Measurements from ENCODE around the gene PEPD.

PEPD gene

DNA sequence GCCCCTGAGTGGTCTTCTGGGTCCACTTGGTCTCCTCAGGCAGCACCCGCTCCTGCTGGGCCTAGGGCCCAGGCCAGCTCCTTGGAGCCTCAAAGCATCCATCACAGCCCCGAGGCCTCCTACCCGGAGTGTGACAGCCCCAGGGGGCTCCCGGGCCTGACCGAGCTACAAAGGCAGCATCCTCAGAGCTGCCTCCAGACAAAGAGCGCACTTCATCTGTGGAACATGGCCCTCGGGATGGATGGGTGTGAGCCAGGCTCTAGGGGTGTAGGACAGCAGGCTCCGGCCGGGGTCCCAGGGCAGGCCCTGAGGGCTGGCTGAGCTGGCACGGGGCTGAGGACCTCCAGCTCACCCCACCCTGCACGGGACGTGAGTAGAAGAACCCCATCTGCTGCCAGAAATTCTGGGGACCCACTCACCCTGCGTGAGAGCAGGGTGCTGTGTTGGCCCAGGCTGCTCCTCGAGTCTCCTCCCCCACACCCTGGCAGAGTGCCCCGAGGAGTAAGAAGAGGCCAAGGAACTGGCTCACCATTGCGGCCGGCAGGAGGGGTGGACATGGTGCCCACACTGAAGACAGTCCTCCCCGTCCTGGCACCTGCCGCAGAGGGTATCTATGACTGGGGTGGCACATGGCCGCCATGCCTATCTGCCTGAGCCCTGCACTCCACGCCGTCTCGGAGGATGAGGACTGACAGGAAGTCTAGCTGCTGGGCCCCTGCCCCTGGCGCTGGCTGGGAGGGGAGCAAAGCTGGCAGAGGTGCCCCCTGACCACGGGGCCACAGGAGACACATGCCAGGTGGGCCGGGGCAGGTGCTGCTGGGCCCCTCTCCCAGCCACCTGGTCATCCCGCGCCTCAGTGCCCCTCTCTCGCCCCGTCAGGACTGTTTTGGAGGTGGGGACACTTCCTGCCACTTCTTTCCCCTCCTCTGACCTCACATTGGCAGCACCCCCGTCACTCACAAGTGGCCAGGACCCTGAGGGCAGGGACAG, 125.7 kb downstream of the PEPD start:
- DNase-seq (ENCODE audit: low read depth): peak; percentile 66

- DNase-seq (ENCODE audit: low read depth): peak; percentile 54
These were observed 126.6 kb downstream of the PEPD start for GRCh38 chr19:33394723-33395560.

DNA sequence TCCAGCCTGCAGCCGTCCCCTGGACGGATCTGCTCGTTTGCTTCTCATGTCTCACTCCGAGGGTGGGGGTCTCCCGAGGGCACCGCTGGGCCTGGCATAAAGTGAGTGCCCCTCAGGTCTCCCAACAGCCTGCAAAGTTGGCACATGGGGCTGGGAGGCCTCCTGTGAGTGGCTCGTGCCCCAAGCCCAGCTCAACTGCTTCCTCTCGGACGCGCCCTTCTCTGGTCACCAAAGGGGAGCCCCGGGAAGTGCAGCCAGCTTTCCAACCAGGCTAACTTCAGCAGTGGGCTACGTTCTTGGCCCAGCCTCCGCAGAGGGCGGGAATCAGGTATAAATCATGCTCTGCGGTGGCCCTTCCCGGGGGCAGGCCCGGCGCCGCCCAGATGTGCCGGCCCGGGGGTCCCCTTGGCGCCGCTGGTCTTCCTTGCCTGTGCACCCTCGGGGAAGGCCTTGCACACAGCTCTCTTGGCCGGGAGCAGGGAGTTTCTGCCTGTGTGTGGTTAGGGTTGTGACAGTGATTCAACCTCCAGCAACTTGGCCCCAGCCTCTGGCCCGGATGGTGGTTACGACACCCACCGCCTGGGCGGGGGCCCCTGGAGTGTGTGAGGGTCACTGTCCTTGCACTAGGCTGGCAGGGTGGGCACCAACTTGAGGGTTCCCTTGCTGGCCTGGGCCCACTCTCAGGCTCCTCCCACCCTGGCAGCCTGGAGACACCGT, 127.4 kb downstream of the PEPD start:
- peak; percentile 86 for DNase-seq (ENCODE audit: low read depth)

DNA sequence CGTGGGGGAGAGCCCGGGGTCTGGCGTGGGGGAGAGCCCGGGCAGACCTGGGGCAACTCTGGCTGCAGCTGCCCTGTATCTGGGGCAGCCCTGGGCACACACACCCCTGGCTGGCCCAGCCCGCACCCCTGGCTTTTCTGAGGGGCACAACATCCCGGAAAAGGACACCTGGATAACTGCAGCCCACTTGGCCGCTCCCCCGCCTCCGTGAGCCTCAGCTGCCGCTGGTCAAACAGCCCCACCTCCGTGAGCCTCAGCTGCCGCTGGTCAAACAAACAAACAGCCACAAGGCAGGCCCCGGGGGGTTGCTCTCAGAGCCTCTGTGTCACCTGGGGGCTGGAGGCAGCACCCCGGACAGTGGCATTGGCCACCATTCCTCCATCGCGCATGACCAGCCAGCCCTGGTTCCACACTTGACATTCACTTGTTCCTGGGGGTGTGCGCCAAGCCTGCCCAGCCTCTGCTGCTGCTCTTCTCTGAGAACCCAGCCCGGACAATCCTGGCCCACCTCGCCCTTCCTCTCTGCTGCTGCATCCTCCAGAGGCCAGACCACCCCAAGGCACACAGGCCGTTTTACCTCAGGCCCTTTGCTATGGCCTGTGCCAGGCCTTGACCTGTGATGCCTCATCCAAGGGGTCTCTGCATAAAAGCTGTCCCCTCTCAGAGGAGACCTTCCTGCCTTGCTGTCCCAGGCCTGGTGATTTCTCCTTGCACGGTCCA, 128.1 kb downstream of the PEPD start:
- DNase-seq (ENCODE audit: low read depth): no peak

DNA sequence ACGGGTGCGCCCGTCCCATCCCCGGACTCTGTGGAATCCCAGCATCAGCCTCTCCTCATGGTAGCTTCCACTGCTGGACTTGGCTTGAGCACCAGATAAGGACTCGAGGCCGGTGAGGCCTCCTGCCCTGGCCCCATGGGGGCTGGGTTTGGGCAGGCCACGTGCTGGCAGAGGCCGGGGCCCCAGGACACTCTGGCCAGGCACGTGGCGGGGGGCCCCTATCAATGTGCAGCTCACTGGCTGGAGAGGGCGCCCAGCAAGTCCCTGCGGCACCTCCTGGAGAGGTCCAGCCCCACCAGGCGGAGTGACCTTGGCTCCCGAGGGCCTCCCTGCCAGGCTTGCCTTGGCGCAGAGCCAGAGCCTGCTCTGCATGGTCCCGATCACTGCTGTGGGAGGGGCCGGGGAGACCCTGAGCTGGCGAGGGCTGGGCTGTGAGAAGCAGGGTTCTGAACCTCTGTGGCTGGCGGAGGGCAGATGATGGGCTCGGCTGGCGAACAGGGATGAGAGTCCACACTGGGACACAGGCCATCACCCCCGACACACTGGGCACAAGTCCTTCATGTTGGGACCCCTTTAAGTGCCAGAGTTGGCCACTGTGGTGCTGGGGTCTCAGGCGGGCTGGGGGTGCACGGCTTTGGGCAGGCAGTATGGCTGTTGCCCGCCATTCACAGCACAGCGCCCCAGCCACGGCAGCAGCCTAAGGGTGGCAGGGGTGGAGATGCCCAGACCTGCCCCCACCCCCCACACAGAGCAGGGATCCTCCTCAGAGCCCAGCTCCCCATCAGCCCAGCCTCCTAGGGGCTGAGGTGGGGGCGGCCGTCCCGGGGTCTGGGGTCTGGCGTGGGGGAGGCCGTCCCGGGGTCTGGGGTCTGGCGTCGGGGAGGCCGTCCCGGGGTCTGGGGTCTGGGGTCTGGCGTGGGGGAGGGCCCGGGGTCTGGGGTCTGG, 129.0 kb downstream of the PEPD start:
- DNase-seq (ENCODE audit: low read depth): no peak

DNA sequence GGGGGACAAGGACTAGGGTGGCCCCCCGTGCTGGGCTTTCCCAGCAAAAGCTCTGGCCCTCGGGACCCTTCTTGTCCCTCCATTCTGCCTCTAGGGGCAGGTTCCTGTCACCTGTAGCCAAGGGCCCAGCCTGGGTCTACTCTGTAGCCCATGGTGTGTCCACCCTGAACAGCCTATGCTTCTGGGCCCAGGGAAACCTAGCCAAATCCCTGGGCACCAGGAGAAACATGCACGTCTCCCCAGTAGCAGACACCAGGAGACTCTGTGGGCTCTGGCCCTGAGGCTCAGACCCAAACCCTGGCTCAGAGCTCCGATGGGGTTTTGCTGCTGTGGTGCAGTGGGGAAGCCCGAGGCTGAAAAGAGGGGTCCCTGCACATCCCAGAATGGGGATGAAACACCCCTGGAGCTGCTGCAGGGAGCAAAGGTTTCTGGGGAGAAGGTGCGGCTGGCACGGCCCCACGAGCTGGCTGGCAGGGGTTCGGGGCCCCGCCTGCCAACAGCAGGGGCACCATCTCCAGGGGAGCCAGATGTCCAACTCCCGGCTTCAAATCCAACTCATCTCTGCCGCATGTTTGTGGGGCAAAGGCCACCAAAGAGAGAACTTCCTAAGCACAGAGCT, 129.9 kb downstream of the PEPD start:
- DNase-seq (ENCODE audit: low read depth): no peak

- DNase-seq (ENCODE audit: low read depth): no peak
These were observed 130.5 kb downstream of the PEPD start for GRCh38 chr19:33390908-33391630.

GRCh38 chr19:33390101-33390907, 131.3 kb downstream of the PEPD start:
- peak; percentile 75 for DNase-seq (ENCODE audit: low read depth)

DNA sequence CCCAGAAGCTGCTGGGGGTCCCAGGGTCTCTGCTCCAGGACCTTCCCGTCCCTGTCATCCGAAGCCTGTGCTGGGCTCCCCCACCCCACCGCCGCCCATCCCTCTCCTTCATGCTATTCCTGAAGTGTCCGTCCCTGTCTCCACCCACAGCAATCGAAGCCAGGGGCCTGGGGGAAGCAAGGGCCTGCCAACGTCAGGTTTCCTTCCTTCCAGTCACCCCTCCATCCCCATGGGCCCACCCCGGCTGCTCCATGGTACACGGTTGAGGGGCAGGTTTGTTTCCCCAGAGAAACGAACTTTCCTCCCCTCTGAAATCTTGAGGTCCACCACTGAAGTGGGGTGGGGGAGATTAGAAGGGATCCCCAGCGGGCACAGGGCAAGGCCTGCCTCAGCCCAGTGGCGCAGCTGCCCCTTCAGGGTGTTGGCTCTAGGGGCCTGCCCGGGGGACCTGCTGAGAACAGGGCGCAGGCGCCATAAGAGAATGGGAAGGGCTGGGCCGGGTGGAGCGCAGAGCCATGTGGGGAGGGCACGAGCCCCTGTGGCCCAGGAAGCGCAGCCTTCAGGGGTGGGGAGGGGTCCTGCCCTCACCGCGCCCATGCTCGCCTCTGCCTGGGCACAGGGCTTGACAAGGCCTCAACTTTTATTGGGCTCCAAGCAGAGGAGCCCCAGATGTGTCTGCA, 132.0 kb downstream of the PEPD start:
- no peak for DNase-seq (ENCODE audit: low read depth)

DNA sequence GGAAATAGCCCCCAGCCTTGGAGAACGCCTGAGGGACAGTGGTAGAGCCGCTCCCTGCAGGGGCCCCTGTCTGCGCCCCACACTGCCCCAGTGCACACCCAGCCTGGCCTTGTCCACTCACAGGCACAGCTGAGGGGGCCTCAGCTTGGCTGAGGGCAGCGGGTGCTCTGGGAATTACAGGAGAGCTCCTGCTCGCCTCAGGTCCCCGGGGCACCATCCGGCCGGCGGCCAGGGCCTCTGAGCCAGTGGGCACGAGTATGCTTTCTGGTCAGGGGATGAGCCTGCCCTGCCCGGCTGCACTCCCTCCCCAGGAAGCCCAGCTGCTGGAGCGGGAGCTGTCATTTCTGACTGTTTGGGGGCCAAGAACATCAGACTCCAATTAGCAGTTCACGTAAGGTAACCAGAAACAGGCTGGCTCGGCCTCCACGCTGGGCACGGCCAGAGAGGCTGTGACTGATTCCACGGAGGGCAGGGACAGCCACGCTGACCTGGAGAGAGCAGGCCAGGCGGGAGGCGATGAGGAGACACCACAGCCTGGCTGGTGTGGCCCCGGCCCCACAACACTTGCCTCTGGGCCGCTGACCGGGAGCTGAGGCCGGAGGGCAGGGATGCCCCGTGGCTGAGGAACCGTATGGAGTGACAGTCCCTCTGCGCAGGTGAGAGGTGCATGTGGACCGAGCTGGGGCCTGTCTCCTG, 132.7 kb downstream of the PEPD start:
- DNase-seq (ENCODE audit: low read depth): peak; percentile 33

DNA sequence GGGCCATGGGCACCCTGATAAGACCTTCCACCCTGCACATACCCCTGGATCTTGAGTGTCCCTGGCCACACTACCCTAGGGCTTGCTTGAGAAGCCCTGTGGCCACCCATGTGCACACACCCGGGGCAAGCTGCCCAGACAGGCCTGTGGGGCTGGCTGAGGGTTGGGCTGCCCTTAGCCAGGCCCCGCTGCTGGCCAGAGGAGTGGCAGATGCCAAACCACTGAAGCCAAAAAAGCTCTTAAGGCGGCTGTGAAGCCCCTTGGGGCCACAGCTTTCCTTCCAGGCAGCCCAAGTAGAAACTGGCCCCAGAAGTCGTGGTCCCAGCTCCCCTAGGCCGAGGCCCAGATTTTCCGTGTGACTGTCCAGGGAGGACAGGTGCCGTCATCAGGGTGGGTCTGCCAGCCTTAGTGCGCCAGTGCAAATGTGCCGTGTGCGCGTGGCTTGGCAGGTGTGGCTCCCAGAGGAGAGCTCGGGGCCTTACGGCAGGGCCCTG, 133.3 kb downstream of the PEPD start:
- DNase-seq (ENCODE audit: low read depth): peak; percentile 66

DNA sequence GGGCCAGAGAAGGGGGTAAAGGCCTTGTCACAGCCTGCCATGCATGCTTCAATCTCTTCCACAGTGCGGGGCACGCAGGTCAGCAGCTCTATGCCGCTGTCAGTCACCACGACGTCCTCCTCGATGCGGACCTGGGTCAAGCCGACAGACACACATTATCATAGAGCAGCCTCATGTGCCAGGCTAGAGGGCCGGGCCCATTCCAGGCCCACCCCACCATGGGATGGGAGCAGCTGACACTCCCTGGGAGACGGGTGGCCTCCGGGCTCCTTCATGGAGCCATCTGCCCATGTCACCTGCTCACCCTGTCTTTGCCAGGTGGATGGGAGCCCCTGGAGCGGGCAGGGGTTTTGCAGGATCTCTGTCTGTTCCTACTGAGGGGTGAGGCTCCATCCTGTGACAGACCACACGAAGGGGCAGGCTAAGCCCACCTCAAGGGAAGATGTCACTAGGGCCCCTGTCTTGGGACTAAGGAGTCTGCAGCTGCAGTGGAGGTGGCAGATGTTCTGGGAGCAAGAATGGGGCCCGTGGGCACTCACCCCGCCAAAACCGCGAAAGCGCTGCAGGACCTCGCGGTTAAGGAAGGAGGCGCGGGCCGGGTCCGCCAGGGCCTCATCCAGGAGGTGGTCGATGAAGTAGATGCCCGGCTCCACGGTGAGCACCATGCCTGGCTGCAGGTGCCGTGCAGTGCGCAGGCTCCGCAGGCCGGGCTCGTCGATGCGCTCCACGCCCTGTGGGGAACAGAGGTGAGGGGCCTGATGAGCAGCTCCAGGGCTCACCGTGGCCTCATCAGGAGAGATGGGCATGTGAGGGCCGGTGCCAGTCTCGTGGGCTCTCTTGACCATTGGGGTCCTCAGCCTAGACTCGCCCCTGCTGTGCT, 134.0 kb downstream of the PEPD start:
- DNase-seq (ENCODE audit: low read depth): no peak

- no peak for DNase-seq (ENCODE audit: low read depth)
These were observed 135.2 kb downstream of the PEPD start for GRCh38 chr19:33386361-33386858.

- DNase-seq (ENCODE audit: low read depth): no peak
These were observed 135.6 kb downstream of the PEPD start for GRCh38 chr19:33385956-33386355.

DNA sequence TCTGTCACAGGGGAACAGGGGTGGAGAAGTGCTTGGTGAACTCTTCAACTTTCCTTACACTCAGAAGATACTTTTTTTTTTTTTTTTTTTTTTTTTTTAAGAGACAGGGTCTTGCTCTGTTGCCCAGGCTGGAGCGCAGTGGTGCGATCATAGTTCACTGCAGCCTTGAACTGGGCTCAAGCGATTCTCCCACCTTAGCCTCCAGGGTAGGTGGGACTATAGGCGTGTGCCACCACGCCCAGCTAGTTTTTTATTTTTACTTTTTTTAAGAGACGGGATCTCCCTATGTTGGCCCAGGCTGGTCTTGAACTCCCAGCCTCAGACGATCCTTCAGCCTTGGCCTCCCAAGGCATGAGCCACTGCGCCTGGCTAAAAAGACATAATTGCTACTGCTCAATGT, 136.6 kb downstream of the PEPD start:
- DNase-seq (ENCODE audit: low read depth): no peak

All from fibroblast of gingiva (primary cell).